GM18507 (cell line): Measurements from ENCODE around the gene PDE4D.
A peak's percentile ranks its signal among the peaks of the same experiment; 100 is the strongest.
"Not testable (repeated sequence)": the region's sequence is repeated elsewhere in the genome, so short reads cannot be mapped to it uniquely, and the experiment has no call there.

Source experiments
- DNase-seq: peaks from one replicate; pipeline ENCODE4 v3.0.0; 2011; ENCODE audit warnings: low read depth; ENCODE audit not compliant: insufficient read length; ENCODE audit errors: extremely low spot score
- FAIRE-seq: peaks from 2 replicates; lab custom pipeline; 2011; peaks lifted over from hg19 to GRCh38; lab: Jason Lieb, UNC

Gene PDE4D

GRCh38 chr5:59756373-59757035, 137.0 kb downstream of the PDE4D start:
- FAIRE-seq: no peak
- DNase-seq: no peak

DNA sequence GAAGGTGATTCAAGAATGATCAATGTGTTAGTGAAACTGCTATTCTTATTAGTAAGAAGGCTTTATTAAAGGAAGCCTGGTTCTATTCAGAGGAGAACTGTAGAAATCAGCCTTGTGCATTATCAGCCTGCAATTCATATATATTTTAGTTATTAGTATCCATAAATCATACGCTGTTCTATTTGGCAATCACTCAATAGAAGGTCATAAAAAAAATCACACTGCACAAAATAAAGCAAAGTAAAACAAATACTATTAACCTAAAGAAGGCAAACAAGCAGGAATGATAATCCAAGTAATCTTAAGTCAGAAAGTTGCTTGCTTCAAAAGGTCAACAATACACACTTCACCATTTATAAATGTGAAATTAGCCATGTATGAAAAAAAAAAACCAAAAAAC, 138.1 kb downstream of the PDE4D start:
- DNase-seq (no peak), FAIRE-seq (no peak)

- FAIRE-seq (no peak), DNase-seq (no peak)
Observed at GRCh38 chr5:59753599-59753998, 139.9 kb downstream of the PDE4D start.

DNA sequence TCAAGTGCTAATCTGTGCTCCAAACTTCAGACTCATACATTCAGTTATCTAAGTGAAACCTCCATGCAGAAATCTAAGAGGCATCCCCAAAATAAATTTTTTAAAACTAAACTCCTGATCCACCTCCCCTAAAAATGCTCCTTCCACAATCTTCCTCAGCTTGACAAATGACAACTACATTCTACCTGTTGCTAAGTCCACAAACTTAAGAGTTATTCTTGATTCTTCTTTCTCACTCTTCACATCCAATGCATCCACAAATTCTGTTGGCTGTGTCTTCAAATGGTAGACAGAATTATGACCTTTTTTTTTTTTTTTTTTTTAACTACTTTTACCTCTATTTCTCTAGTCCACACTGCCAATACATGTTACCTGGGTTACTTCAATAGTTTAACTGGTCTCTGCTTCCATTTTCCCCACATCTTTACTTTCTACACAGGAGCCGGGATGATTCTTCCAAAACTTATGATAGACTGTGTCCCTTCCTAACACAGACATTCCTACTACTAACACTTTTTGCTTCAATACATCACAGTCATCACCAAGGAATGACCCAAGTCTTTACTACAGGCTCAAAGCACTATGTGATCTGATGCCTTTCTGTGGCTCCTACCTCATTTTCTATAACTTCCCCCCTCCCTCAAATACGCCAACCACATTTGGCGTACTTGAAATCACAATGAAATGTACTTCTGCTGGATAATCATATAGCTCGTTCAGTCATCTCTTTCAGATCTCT, 143.6 kb downstream of the PDE4D start:
- DNase-seq: no peak
- no peak for FAIRE-seq

DNA sequence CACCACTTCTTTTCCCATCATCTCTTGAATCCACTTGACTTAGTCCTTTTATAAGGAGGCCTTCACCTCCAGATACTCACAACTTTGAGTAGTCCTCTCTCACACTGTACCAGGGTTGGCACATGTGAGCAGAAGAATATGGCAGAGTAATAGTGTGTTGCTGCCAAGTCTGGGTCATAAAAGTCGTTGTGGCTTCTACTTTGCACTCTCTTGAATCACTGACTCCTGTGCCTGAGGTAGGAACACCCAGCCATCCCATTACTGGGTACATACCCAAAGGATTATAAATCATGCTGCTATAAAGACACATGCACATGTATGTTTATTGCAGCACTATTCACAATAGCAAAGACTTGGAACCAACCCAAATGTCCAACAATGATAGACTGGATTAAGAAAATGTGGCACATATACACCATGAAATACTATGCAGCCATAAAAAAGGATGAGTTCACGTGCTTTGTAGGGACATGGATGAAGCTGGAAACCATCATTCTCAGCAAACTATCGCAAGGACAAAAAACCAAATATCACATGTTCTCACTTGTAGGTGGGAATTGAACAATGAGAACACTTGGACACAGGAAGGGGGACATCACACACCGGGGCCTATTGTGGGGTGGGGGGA, 145.4 kb downstream of the PDE4D start:
- not testable (repeated sequence) for DNase-seq, FAIRE-seq

GRCh38 chr5:59746241-59746765, 147.2 kb downstream of the PDE4D start:
- FAIRE-seq: no peak
- DNase-seq: no peak

- DNase-seq (no peak), FAIRE-seq (no peak)
Observed at GRCh38 chr5:59745415-59745863, 148.1 kb downstream of the PDE4D start.

- FAIRE-seq (no peak), DNase-seq (no peak)
Observed at GRCh38 chr5:59744531-59744992, 149.0 kb downstream of the PDE4D start.

- no peak for FAIRE-seq
- no peak for DNase-seq
Observed at GRCh38 chr5:59741599-59741998, 151.9 kb downstream of the PDE4D start.

DNA sequence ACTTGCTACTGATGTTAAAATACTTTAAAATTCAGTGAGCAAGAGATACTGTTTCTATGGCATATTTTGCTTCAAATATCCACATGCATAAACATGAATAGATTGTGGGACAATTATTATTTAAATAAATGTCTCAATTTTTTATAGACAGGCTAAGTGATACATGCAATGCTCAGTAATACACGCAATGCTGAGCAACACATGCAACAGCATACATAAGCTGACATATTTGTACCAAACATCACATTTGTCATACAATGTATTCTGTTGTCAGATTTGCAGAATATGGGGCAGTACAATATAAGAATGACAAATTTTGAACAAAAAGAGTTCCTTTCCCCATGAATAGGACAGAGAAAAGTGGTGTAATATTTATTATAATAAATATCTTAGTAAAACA, 155.5 kb downstream of the PDE4D start:
- no peak for DNase-seq
- no peak for FAIRE-seq

DNA sequence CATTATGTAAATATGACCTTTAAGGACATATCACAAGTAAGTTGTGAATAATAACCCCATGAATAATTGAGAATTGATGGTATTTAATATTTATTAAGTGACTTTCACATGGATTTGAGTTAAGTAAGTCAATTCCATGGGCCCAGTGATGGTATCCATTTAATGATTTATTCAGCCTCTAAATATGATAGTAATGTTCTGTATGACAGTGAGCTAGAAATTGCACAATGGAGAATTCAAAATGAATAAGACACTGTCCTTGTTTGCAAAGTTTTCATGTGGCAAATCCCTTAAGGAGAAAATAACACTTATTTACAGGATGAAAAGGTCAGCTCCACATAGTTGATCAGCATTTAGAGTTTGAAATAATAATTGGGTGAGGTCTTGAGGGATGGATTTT, 160.7 kb downstream of the PDE4D start:
- FAIRE-seq (no peak), DNase-seq (no peak)

DNA sequence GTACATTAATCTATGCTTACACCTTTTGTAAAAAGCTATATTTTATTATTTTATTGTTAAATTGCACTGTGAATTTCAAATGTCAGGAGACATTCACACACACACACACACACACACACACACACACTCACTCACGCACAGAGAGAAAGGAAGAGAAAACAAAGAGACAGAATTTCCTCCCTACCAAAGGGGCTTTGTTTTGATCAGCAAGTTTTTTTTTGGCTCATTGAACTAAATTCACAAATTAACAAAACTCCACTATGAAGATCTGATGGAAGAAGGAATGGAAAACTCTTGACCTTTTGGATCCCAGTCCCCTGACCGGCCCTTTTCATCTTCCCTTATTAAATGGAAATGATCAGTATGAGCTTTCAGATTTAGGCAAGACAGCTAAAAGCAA, 161.2 kb downstream of the PDE4D start:
- FAIRE-seq (no peak), DNase-seq (no peak)

DNA sequence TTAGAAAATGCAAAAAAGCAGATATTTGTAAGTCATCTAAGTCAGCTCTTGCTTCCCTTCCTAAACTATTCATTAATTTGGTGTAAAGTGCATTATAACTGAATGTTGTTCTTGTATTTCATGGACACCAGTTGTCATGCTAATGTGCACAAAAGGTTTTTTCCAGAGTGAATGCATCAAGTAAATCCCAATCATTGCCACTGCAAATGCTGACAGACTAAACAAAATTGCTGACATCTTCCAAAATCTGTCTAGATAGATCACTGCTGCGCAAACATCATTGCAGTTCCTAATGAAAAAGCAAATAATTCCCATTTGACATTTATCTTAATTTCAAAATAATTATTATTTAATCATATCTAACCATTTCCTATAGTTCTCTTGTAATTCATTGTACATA, 161.7 kb downstream of the PDE4D start:
- no peak for FAIRE-seq
- DNase-seq: no peak

- DNase-seq (no peak), FAIRE-seq (no peak)
Observed at GRCh38 chr5:59729820-59730219, 163.7 kb downstream of the PDE4D start.

GRCh38 chr5:59729357-59729756, 164.2 kb downstream of the PDE4D start:
- no peak for DNase-seq
- FAIRE-seq: no peak

DNA sequence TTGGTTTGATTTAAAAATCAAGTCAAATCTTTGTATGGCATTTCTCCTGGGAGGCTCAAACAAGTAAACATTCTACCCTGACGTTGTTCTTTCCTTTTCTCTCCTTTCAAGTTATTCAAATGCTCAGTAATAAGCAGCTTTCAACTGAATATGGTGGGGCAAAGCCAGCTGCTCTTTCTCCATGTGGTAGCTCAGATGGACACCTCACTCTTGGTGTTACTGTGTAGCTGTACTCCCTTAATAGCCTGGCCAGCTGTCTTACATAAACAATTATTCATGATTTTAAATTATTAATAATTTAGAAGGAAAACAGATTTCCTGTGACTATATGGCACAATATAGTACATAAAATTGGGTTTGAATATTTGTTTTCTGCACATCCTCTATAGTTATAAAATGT, 165.2 kb downstream of the PDE4D start:
- FAIRE-seq (no peak), DNase-seq (no peak)

- FAIRE-seq: no peak
Observed at GRCh38 chr5:59727186-59727585, 166.3 kb downstream of the PDE4D start.

GRCh38 chr5:59725392-59725767, 168.1 kb downstream of the PDE4D start:
- no peak for DNase-seq
- FAIRE-seq: no peak

More at GRCh38 chr5:59727186-59727585, 166.3 kb downstream of the PDE4D start:
- no peak for DNase-seq

GRCh38 chr5:59724482-59725391, 168.8 kb downstream of the PDE4D start:
- peak; percentile 47 for FAIRE-seq
- no peak for DNase-seq
